Measurements from ENCODE around the gene ZNF423.

ZNF423 gene

GRCh38 chr16:49649013-49649765 is 206.7 kb downstream of the ZNF423 start:
- DNase-seq (ENCODE audit: low read depth in 2 of 2, low spot score in 1 of 2), result no peak

GRCh38 chr16:49647673-49648072 is 208.2 kb downstream of the ZNF423 start:
- DNase-seq (ENCODE audit: low read depth in 2 of 2, low spot score in 1 of 2), result no peak

- DNase-seq (ENCODE audit: low read depth in 2 of 2, low spot score in 1 of 2), result no peak
Observed at GRCh38 chr16:49645263-49645662, 210.6 kb downstream of the ZNF423 start.

GRCh38 chr16:49644145-49644463 is 211.8 kb downstream of the ZNF423 start:
- no peak for DNase-seq (ENCODE audit: low read depth in 2 of 2, low spot score in 1 of 2)

GRCh38 chr16:49643429-49644144 is 212.3 kb downstream of the ZNF423 start:
- DNase-seq (ENCODE audit: low read depth in 2 of 2, low spot score in 1 of 2), result no peak

GRCh38 chr16:49641250-49641649 is 214.7 kb downstream of the ZNF423 start:
- no peak for DNase-seq (ENCODE audit: low read depth in 2 of 2, low spot score in 1 of 2)

- no peak for DNase-seq (ENCODE audit: low read depth in 2 of 2, low spot score in 1 of 2)
Observed at GRCh38 chr16:49640581-49640980, 215.3 kb downstream of the ZNF423 start.

GRCh38 chr16:49639739-49640431 is 216.0 kb downstream of the ZNF423 start:
- DNase-seq (ENCODE audit: low read depth in 2 of 2, low spot score in 1 of 2), result no peak

GRCh38 chr16:49638673-49639610 is 217.0 kb downstream of the ZNF423 start:
- DNase-seq (ENCODE audit: low read depth in 2 of 2, low spot score in 1 of 2), result no peak

GRCh38 chr16:49637933-49638672 is 217.8 kb downstream of the ZNF423 start:
- DNase-seq (ENCODE audit: low read depth in 2 of 2, low spot score in 1 of 2), result no peak

- DNase-seq (ENCODE audit: low read depth in 2 of 2, low spot score in 1 of 2), result no peak
Observed at GRCh38 chr16:49637511-49637910, 218.4 kb downstream of the ZNF423 start.

- DNase-seq (ENCODE audit: low read depth in 2 of 2, low spot score in 1 of 2), result no peak
Observed at GRCh38 chr16:49636608-49637007, 219.3 kb downstream of the ZNF423 start.

- DNase-seq (ENCODE audit: low read depth in 2 of 2, low spot score in 1 of 2), result no peak
Observed at GRCh38 chr16:49635591-49636581, 220.0 kb downstream of the ZNF423 start.

GRCh38 chr16:49635009-49635350 is 220.9 kb downstream of the ZNF423 start:
- DNase-seq (ENCODE audit: low read depth in 2 of 2, low spot score in 1 of 2), result no peak

- no peak for DNase-seq (ENCODE audit: low read depth in 2 of 2, low spot score in 1 of 2)
Observed at GRCh38 chr16:49634235-49635008, 221.5 kb downstream of the ZNF423 start.

GRCh38 chr16:49632795-49633184 is 223.1 kb downstream of the ZNF423 start:
- no peak for DNase-seq (ENCODE audit: low read depth in 2 of 2, low spot score in 1 of 2)

GRCh38 chr16:49632086-49632794 is 223.7 kb downstream of the ZNF423 start:
- DNase-seq (ENCODE audit: low read depth in 2 of 2, low spot score in 1 of 2), result no peak

Data from stimulated activated CD8-positive, alpha-beta memory T cell treated with anti-CD3 and anti-CD28 coated beads, Interleukin-4, amount 100 ng/mL, for 1 hour (primary cell).